Endothelial cell (in vitro differentiated cells): ENCODE data around the gene PDCD4. TPM values are rescaled to one million over a fixed set of nuclear protein-coding genes. Genes with fewer than 3 reads are reported as not detected.

Source experiments
- DNase-seq: peaks from one replicate; pipeline ENCODE4 v3.0.0; 2021; ENCODE audit warnings: low spot score
- H3K27ac Mint-ChIP-seq: one replicate; pipeline ENCODE4 v1.8.0; 2021; ENCODE audit warnings: mixed read lengths, inconsistent platforms; ENCODE audit not compliant: unreplicated experiment
- H3K27me3 Mint-ChIP-seq: one replicate; pipeline ENCODE4 v1.8.0; 2021; ENCODE audit warnings: mild to moderate bottlenecking, moderate library complexity, mixed read lengths, inconsistent platforms; ENCODE audit not compliant: unreplicated experiment
- H3K36me3 Mint-ChIP-seq: one replicate; pipeline ENCODE4 v1.8.0; 2021; ENCODE audit warnings: mild to moderate bottlenecking, low read depth, mixed read lengths, inconsistent platforms; ENCODE audit not compliant: unreplicated experiment
- H3K4me1 Mint-ChIP-seq: one replicate; pipeline ENCODE4 v1.8.0; 2021; ENCODE audit warnings: mild to moderate bottlenecking, mixed read lengths, inconsistent platforms; ENCODE audit not compliant: unreplicated experiment
- H3K4me3 Mint-ChIP-seq: one replicate; pipeline ENCODE4 v1.8.0; 2021; ENCODE audit warnings: mild to moderate bottlenecking, mixed read lengths, inconsistent platforms; ENCODE audit not compliant: unreplicated experiment
- H3K9me3 Mint-ChIP-seq: one replicate; pipeline ENCODE4 v1.8.0; 2021; ENCODE audit warnings: mixed read lengths, inconsistent platforms; ENCODE audit not compliant: unreplicated experiment
- CTCF ChIP-seq: fragments of 200-600 bp; sonication (generic); IDR thresholded peaks from one replicate; pipeline ENCODE4 v1.5.0; 2021; ENCODE audit warnings: antibody characterized with exemption; ENCODE audit not compliant: unreplicated experiment
- total RNA-seq: library from RNA; stranded (reverse); fragmentation: NEBNext Ultra II Directional; extraction: Animal tissue kit (Norgen Biotek cat#: 25700); gene quantifications from one replicate; pipeline ENCODE4 v1.2.1, GENCODE V29; 2021; ENCODE audit not compliant: unreplicated experiment

The PDCD4 gene
- total RNA-seq, 1 donor from 2014 or later: 50.4 TPM

GRCh38 chr10:110857265-110858171 is 14.2 kb upstream of the PDCD4 start:
- H3K9me3 Mint-ChIP-seq: no peaks in the 10 kb centered on the region
- TF ChIP-seq CTCF: no peak
- peaks cover 6% of the 10 kb centered on the region for H3K4me1 Mint-ChIP-seq
- H3K36me3 Mint-ChIP-seq: no peaks in the 10 kb centered on the region
- H3K27me3 Mint-ChIP-seq: peaks cover 1% of the 10 kb centered on the region
- no peak overlapping the region for H3K4me3 Mint-ChIP-seq
- DNase-seq: no peak
- no peak overlapping the region for H3K27ac Mint-ChIP-seq

GRCh38 chr10:110858297-110858934 is 13.3 kb upstream of the PDCD4 start:
- TF ChIP-seq CTCF: no peak
- H3K36me3 Mint-ChIP-seq: no peaks in the 10 kb centered on the region
- no peak overlapping the region for H3K4me3 Mint-ChIP-seq
- peaks cover 1% of the 10 kb centered on the region for H3K27me3 Mint-ChIP-seq
- no peak overlapping the region for H3K27ac Mint-ChIP-seq
- DNase-seq: no peak
- H3K9me3 Mint-ChIP-seq: no peaks in the 10 kb centered on the region
- peaks cover 6% of the 10 kb centered on the region for H3K4me1 Mint-ChIP-seq

- peaks cover 1% of the 10 kb centered on the region for H3K27me3 Mint-ChIP-seq
- TF ChIP-seq CTCF: no peak
- peaks cover 6% of the 10 kb centered on the region for H3K4me1 Mint-ChIP-seq
- no peak overlapping the region for H3K27ac Mint-ChIP-seq
- H3K4me3 Mint-ChIP-seq: no peak overlapping the region
- H3K36me3 Mint-ChIP-seq: no peaks in the 10 kb centered on the region
- no peaks in the 10 kb centered on the region for H3K9me3 Mint-ChIP-seq
- DNase-seq: no peak
Observed at GRCh38 chr10:110859206-110859972, 12.3 kb upstream of the PDCD4 start.

GRCh38 chr10:110859973-110860376 is 11.8 kb upstream of the PDCD4 start:
- Mint-ChIP-seq H3K4me3 (no peak overlapping the region), H3K27ac (no peak overlapping the region), H3K9me3 (no peaks in the 10 kb centered on the region), H3K36me3 (no peaks in the 10 kb centered on the region), H3K4me1 (peaks cover 11% of the 10 kb centered on the region), H3K27me3 (peaks cover 1% of the 10 kb centered on the region)
- TF ChIP-seq CTCF: no peak
- DNase-seq: no peak
